A673 (cell line): ENCODE results near the gene GPC6. TPM values are rescaled to one million over a fixed set of nuclear protein-coding genes. Genes with fewer than 3 reads are reported as not detected.

Experiments used
- BruUV-seq: library from RNA; stranded (reverse); fragments of 400-500 nt; replicated peaks from 2 replicates; lab custom pipeline; 2021; lab: Mats Ljungman, UMichigan
- CTCF ChIA-PET: fragments of 300-600 bp; sonication (Branson Sonifier 250); formaldehyde crosslinking; loops from one replicate; lab custom pipeline; 2022; ENCODE audit warnings: antibody characterized with exemption; lab: Charles Lee
- POLR2A ChIA-PET: fragments of 300-600 bp; sonication (Branson Sonifier 250); formaldehyde crosslinking; loops from one replicate; lab custom pipeline; 2022; ENCODE audit warnings: antibody characterized with exemption; ENCODE audit not compliant: low non-redundant PET; lab: Charles Lee
- DNase-seq: peaks from one replicate; pipeline ENCODE4 v3.0.0-alpha.2; 2015; ENCODE audit warnings: low spot score
- H3K27ac ChIP-seq: fragments of 200-600 bp; sonication (generic); 2 replicates; pipeline ENCODE4 v1.5.1; 2016; ENCODE audit warnings: mixed run types, low read depth, mild to moderate bottlenecking, mixed read lengths, antibody characterized with exemption, low read length; ENCODE audit not compliant: poor library complexity, severe bottlenecking
- H3K27me3 ChIP-seq: fragments of 200-600 bp; sonication (generic); replicated peaks from 2 replicates; pipeline ENCODE4 v1.6.1; 2017; ENCODE audit warnings: mixed run types, low read depth, mild to moderate bottlenecking, mixed read lengths, antibody characterized with exemption, low read length; ENCODE audit not compliant: insufficient read depth, poor library complexity
- H3K36me3 ChIP-seq: fragments of 200-600 bp; sonication (generic); 2 replicates; pipeline ENCODE4 v1.6.1; 2016; ENCODE audit warnings: mixed run types, mild to moderate bottlenecking, mixed read lengths, antibody characterized with exemption, low read length; ENCODE audit not compliant: insufficient read depth, poor library complexity, severe bottlenecking
- H3K4me1 ChIP-seq: fragments of 200-600 bp; sonication (generic); 2 replicates; pipeline ENCODE4 v1.6.1; 2017; ENCODE audit warnings: mixed run types, mild to moderate bottlenecking, mixed read lengths, antibody characterized with exemption, low read length; ENCODE audit not compliant: insufficient read depth, poor library complexity, severe bottlenecking
- H3K4me3 ChIP-seq: fragments of 200-600 bp; sonication (generic); 2 replicates; pipeline ENCODE4 v1.5.1; 2016; ENCODE audit warnings: low read depth, mixed run types, mild to moderate bottlenecking, mixed read lengths, low read length; ENCODE audit not compliant: poor library complexity, severe bottlenecking
- H3K9me3 ChIP-seq: fragments of 200-600 bp; sonication (generic); 2 replicates; pipeline ENCODE4 v1.6.1; 2016; ENCODE audit warnings: mixed run types, low read depth, mild to moderate bottlenecking, mixed read lengths, antibody characterized with exemption, low read length; ENCODE audit not compliant: poor library complexity, severe bottlenecking
- CTCF ChIP-seq: fragments of 300-800, 200-600 bp; sonication (generic); conservative IDR thresholded peaks from 2 replicates; pipeline ENCODE4 v1.5.1; 2017; ENCODE audit warnings: low read depth, mild to moderate bottlenecking, antibody characterized with exemption, low read length, moderate library complexity, mixed read lengths
- EZH2 ChIP-seq: fragments of 200-600 bp; sonication (generic); IDR thresholded peaks from 2 replicates; pipeline ENCODE4 v1.6.1; 2017; ENCODE audit warnings: borderline replicate concordance, low read depth, mild to moderate bottlenecking, mixed read lengths, antibody characterized with exemption, low read length; ENCODE audit not compliant: poor library complexity, severe bottlenecking
- intact Hi-C: fragments of 100-400 bp; cut with micrococcal nuclease; formaldehyde crosslinking; loops from one replicate; pipeline ENCODE4 v1.10.0; 2022; ENCODE audit not compliant: unreplicated experiment
- total RNA-seq: library from RNA; stranded (reverse); gene quantifications from 2 replicates; pipeline ENCODE4 v1.2.3, GENCODE V29; 2021

The GPC6 gene
- total RNA-seq, 1 experiment from 2014 or later, result 23.3 TPM

GRCh38 chr13:93730780-93731179 is 504.2 kb downstream of the GPC6 start:
- H3K4me3 ChIP-seq, result no peak overlapping the region
- H3K27ac ChIP-seq, result no peak overlapping the region
- H3K36me3 ChIP-seq, result no peaks in the 10 kb centered on the region
- H3K9me3 ChIP-seq, result no peaks in the 10 kb centered on the region
- intact Hi-C loops, result no loop called here
- no peak for DNase-seq
- TF ChIP-seq CTCF (no peak), EZH2 (no peak)
- POLR2A ChIA-PET, result no interaction called here
- no peaks in the 10 kb centered on the region for H3K27me3 ChIP-seq
- BruUV-seq, result no TSS peak
- CTCF ChIA-PET, result no interaction called here
- peaks cover 8% of the 10 kb centered on the region for H3K4me1 ChIP-seq

GRCh38 chr13:93732186-93732585 is 505.6 kb downstream of the GPC6 start:
- TF ChIP-seq EZH2 (no peak), CTCF (no peak)
- Histone ChIP-seq H3K27ac (no peak overlapping the region), H3K27me3 (no peaks in the 10 kb centered on the region), H3K4me1 (peaks cover 8% of the 10 kb centered on the region), H3K4me3 (no peak overlapping the region), H3K36me3 (no peaks in the 10 kb centered on the region), H3K9me3 (no peaks in the 10 kb centered on the region)
- ChIA-PET CTCF (no interaction called here), POLR2A (no interaction called here)
- DNase-seq, result no peak
- no TSS peak for BruUV-seq
- intact Hi-C loops, result no loop called here

DNA sequence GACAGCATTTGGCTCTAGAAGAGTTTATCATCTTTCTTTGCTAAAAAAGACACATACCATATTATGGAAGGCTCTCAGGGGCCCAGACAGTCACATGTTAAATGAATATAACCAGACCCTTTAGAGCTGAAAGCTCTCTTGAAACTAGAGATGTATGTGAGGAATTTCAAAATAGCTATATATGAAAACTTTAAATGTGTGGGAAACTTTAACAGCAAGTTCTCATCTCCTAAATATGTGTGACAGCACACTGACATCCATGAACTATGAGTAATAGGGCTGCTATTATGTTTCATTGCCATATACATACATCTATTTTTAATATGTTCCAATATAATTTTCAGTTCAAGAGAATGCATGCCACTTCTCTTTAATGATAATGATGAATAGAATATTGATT is 509.5 kb downstream of the GPC6 start:
- Histone ChIP-seq H3K27ac (no peak overlapping the region), H3K9me3 (no peaks in the 10 kb centered on the region), H3K36me3 (no peaks in the 10 kb centered on the region), H3K27me3 (no peaks in the 10 kb centered on the region), H3K4me1 (no peaks in the 10 kb centered on the region), H3K4me3 (no peak overlapping the region)
- CTCF ChIA-PET, result no interaction called here
- POLR2A ChIA-PET, result no interaction called here
- TF ChIP-seq EZH2 (no peak), CTCF (no peak)
- no peak for DNase-seq
- intact Hi-C loops, result no loop called here
- no TSS peak for BruUV-seq
